RPMI8226 (cell line): Measurements from ENCODE around the gene HDAC9.
A peak's percentile ranks its signal among the peaks of the same experiment; 100 is the strongest.
"Not testable (repeated sequence)": the region's sequence is repeated elsewhere in the genome, so short reads cannot be mapped to it uniquely, and the experiment has no call there.

Experiments
- DNase-seq: peaks from one replicate; pipeline ENCODE4 v3.0.0-alpha.2; 2015

Gene HDAC9

DNA sequence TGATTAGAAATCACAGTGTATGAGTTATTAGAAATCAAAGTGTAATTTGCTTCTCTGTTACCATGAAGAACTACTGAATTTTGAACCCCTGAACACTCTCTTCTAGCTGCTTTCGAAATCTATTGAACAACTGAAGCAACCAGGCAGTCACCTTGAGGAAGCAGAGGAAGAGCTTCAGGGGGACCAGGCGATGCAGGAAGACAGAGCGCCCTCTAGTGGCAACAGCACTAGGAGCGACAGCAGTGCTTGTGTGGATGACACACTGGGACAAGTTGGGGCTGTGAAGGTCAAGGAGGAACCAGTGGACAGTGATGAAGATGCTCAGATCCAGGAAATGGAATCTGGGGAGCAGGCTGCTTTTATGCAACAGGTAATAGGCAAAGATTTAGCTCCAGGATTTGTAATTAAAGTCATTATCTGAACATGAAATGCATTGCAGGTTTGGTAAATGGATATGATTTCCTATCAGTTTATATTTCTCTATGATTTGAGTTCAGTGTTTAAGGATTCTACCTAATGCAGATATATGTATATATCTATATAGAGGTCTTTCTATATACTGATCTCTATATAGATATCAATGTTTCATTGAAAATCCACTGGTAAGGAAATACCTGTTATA lies 170.7 kb downstream of the HDAC9 start:
- peak; percentile 87 for DNase-seq

DNA sequence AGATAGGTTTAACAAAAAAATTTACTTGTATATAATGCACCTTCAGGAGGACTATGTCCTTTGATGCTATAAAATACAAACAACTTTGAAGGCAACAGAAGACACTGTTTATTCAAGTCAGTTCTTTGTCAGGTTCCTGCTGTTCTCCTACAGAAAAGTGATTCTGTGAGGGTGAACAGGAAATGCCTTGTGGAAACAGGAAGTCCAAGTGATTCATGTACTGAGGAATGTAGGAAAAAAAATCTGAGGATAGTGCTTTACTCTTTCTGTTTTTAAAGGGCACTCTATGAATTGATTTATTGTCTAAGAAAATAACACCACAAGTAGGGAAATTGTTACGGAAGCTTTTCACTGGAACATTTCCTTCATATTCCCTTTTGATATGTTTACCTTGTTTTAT lies 171.9 kb downstream of the HDAC9 start:
- DNase-seq: no peak

DNA sequence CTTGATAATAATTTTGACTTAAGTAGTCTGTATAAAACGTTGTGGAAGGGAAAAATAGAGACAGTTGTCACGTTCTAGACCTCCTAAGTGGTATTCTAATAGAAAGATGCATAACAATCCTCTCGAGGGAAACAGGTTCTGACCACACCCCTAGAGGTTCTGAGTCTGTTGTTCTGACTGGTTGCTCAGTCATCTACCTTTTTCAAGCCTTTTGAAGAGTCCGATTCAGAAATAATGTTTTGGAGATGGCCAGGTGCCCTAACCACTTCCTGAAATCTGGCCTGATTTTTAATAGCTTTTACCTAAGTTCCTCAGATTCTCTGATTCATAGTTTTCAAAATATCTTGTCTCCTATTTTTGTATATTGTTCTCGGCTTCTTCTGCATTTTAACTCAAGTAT lies 175.6 kb downstream of the HDAC9 start:
- no peak for DNase-seq

DNA sequence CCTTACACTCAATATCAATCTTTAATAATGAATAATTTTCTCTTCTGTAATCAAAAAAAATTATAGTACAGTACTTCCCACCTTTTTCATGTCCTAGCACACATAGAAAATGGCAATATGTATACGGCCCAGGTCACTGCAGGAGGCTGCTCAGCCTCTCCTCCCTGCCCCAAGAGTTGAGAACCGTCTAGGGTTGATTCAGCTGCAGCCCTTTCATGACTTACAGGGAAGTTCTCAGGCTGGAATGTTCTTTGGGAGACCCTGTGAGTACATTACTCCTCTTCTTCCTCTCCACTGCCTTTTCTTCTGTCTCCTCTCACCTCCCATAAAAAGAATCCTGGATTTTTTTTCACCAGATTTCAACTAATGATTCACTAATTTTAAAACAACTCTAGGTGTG lies 180.0 kb downstream of the HDAC9 start:
- no peak for DNase-seq

DNA sequence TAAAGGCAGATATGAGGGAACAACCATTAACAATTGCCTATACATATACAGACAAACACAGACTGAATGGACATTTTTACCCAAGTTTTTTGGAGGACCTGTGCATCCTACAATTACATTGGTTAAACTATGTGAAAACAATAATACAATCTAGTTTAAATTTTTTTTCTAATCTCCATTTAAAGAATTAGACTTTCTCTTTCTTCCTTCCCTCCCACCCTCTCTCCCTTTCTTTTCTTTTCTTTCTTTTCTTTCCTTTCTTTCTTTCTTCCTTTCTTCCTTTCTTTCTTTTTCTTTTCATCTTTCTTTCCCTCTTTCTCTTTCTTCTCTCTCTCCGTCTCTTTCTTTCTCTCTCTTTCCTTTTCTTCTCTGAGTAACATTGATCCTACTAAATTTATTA lies 183.7 kb downstream of the HDAC9 start:
- no peak for DNase-seq

DNA sequence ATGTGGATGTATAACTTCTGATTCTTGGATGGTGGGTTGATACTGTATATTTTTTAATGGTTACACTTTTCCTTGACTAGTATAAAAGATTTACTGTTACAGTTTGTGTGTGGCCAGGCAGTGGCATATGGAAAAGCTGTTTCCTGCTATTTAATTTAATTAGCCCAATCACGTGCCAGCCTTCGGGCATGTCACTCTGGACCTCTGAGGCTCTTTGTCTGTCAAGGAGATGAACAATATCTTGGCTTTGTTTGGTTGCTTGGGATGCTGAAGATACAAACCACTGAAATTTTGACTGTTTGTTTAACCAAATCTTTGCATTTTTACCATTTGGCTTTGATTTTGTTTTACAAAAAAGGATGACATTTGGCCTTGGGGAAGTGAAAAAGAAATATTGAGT lies 185.0 kb downstream of the HDAC9 start:
- DNase-seq: no peak

DNA sequence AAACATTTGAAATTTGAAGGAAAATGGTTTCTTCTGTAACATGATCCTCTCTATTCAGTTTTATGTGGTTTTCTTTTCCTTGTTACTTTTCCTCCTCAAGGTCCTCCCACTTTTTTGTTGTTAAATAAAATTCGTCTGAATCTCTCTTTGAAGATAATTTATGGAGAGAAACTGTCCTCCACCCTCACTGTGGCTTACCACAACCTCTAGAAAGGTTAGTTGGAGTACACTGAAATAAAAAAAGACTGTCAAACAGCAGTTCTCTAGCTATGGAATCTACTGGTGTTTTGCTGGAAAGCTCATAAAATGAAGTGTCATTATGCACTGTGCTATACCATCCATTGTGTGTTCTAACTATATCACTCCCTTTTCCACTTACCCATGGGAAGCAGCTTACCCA lies 189.4 kb downstream of the HDAC9 start:
- DNase-seq: no peak

DNA sequence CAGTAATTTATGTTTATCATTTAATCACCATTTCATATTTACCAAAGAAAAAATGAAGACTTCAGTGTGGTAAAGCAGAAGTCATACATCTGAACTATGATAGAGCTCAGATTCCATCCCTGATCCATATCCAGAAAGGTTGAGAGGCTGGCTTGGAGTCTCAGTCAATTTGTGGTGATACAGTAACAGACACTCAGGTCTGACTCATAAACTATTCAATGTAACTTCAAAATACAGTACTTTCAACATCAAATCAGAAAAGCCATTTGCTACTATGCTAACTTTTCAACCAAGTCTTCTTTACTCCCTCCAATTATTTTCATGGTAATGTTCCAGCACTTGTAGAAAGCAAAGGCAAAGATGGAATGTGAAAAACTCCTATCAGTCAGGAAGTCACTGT lies 190.4 kb downstream of the HDAC9 start:
- no peak for DNase-seq

DNA sequence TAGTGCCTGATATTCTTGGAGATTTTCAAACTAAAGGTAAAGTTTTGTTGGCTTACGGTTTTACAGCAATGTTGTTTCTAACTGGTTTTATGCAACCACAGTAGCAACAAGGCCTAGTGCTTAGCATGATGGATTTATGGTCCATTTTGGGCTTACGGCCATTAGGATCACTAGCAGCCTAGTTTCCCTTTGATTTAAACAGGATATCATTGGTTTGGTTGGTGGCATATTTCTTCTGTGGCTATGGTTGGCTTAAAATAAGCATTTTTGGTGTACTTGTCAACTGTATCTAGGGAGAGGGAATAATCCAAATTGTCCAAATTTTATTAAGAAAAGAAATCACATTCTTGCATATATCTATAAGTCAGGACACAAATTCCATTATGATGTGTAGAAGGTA lies 194.0 kb downstream of the HDAC9 start:
- no peak for DNase-seq

DNA sequence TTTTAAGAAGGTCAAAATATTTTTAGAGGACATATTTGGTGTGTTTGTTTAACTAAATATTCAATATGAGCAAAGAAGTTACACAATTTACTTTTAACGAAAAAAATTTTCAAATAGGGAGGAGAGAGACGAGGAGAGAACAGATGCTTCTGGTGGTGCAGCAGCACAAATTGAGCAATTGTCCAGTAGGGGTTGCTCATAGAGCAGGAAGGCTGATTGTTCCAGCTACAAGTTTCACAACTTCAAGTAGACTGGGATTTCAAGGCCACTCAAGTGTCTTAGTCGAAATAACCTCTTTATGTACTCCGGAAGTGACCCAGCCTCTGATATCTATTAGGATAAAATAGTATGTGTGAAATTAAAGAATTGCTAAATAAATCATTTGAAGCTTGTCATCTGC lies 197.9 kb downstream of the HDAC9 start:
- no peak for DNase-seq

DNA sequence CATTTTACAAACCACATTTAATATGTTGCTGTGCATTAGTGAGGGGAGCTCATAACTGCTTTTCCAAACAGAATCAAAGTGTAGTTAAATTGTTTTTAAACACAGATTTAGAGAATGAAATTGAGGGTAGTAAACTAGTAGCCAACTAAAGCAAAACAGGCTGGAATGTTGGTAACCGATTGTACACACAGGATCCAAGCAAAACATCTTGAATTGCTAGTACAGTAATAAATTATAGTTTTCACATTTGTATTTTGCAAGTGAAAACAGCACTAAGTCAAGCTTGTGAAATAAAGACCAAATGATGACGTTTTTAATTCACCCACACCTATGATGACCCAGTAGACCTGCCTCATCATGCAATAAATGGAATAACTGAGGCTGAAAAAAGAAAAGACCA lies 198.3 kb downstream of the HDAC9 start:
- no peak for DNase-seq

DNA sequence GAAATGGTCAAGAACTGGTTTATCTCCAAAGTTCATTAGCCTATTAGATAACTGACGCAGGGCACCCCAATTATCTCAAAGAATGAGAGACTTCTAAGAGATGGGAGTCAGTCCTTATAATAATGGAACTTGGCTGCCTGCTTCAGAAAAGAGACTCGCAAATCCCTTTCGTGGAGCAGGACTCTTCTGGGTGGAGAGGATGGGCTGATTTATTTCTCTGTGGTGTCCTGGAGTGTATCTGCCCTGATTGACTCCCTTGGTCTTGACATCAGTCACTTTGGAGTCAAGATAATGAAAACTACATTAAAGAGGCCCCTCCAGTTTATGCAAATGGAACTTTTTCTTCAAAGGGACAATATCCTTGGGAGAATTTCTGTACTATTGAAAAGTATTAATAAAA lies 198.9 kb downstream of the HDAC9 start:
- DNase-seq: no peak

DNA sequence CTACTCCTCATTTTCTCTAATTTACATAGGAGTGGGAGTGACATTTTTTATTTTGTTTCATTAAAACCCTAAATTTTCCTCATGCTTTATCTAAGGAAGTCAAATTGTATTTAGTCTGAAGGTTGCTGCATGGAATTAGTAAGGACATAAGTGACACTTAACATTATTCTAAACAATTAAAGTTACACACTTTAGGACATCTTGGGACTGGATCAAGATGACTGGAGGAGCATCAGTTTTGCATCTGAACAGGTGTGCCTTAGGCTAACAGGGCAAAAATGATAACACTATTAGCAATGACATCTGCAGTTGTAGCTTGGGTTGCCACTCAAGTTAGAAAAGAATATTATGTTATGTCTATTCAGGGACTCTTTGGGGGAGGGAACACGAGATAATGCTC lies 199.4 kb downstream of the HDAC9 start:
- DNase-seq: no peak

DNA sequence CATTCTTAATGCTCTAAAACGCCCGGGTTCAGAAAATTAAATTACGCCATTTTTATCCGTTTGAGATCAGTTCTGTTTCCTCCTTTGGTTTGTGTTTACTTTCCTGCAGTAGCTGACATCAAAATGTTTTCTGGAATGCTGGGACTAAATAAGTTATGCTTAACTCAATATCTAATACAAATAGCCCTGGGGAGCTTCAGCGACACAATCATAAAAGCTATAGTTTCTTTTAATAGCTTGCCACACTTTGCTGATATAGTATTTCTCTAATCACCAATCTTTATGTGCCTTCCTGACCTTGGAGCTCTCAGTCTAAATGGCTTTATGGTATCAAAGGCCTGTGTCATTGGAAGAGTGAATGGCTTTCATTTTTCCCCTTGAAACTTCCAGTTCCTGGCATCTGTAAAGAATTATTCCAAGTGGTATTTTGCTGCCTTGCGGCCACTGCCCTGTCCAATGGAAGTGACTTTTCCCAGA lies 202.7 kb downstream of the HDAC9 start:
- no peak for DNase-seq

DNA sequence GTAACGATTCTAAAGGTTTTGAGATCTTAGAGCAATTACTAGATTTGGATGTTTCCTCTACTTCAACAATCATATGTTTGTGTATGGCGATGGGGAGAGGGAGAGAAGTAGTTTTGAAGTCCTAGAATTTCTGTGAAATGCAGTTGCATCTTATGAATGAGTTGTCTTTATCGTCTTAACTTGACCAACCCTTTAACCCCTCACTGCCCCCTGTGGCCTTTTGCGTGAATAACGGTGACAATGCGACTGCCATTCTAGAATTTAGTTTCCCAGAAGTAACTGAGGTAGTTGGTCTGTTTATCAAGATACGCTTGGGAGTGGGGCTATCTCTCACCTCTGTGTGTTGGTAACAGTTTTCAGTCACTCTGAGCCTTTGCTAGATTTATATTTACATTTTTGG lies 204.6 kb downstream of the HDAC9 start:
- no peak for DNase-seq

DNA sequence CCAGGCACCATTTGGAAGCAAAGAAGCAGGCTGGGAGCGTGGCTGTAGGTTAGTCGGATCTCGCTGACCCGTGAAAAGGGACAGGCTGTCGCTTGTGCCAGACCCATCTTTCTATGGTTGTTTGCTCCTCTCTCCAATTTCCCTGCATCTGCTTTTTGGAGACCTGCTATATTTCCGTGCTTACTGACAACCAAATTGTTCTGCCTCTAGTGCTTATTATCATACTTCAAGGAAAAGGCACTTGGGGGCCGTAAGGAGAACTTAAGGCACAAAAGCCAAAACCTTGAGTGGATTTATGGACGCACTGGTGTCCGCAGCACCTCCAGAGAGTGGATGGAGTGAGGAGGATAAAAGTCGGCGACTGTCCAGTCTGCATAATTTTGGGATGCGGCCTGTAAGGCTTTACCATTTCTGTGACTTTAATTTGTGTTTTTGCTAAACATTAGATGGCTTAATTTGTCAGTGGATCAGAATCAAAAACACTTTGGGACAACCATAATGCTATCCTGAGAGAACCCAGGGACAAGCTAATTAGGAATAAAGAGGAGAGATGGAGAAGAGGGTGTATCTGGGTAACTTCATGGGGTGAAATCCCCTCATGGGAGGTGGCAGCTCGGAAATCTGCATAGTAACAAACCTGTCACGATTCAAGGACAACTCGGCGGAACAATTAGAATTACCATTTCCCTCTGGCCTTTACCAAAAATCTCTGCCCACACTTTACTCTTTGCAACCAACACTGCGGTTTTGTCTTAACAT lies 206.7 kb downstream of the HDAC9 start:
- no peak for DNase-seq

DNA sequence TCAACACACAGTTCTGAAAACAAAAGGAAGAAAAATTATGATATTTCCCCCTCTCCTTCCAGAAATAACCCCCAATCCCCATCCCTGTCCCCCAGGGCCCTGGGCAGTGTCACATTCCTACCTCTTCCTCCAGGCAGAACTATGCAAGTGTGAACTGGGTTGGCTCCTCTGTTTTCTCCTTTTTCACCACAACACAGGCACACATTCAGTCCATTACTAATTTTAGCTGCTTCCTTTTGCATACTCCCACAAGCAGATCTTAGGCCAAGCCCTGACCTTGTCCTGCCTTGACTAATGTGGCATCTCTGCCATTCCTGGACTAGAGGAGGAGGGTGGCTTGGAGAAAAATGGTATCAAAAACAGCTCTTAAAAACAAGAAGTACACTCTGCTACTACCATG lies 208.1 kb downstream of the HDAC9 start:
- DNase-seq: no peak

DNA sequence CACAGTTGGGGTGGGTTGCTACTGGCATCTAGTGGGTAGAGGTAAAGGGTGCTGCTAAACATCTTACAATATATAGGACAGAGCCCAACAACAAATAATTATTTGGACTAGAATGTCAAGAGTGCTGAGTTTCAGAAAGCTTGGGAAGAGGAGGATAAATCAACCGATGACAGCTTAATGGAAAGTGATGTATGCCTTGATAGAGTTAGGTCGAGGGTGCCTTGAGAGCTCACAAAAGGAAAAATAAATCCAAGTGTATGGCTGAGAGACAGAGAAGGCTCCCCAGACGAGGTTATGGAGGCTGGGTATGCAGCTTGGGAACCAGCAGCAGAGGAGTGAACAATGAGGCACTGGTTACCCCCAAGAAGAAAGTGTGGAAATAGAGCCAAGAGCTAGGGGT lies 211.1 kb downstream of the HDAC9 start:
- no peak for DNase-seq

DNA sequence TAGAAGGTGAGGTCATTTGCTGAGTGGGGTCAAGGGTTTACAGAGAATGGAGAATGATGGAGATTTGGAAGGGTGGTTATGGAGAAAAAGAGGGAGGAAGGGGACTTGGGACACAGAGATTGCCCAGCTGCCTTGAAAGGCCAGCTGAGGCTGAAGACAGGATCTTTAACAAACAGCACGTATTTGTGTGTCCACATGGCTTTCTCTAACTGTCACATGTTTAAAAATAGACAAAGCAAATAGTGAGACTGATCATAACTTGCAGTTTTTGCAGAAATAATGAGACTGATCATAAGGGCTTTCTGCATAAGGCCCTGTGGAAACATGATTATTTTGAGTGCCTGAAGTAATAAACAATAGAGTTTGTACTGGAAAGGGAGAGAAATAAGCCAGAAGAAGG lies 212.7 kb downstream of the HDAC9 start:
- no peak for DNase-seq

DNA sequence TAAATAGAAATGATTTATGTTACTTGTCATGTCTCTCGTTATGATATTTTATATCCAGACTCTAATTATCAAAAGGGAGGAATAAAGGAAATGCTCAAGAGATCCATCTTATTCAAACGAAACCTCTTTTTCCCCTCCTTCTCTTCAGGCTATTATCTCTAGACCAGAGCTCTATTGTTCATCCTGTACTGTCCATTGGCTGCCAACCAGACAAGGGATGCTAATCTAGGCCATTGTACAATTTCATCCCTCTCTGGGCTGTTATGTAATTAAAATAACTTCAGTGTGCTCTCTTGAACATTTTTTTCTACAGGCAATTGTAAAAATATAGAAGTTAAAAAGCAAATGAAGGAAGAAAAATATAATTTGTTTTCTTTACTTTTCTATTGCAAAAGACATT lies 220.4 kb downstream of the HDAC9 start:
- DNase-seq: no peak

DNA sequence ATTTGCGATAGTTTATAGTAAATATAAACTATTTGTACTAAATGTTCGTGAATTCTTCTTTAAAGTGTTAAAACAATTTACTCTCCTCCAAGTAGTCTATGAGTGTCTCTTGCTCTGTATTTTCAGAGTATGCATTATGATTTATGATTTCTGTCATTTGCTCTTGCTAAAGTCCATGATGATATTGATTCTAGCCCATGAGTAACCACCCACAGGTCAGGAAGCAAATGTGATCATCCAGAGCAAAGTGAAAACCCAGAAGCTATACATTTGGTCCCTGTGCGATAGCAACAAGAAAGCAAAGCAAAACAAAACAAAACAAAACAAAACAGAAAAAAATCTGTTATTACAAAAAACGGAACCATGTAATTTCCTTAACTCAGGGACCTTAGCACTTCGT lies 225.9 kb downstream of the HDAC9 start:
- no peak for DNase-seq

DNA sequence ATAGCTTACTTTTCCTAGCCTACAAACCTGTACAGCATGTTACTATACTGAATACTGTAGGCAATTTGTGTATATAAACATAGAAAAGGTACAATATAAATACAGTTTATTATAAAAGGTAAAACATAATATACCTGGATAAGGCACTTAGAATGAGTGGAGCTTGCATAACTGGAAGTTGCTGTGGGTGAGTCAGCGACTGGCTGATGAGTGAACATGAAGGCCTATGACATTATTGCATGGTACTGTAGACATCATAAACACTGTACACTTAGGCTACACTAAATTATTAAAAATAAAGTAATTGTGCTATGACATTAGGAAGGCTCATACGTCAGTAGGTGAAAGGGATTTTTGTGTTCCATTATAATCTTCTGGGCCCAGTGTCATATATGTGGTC lies 228.8 kb downstream of the HDAC9 start:
- no peak for DNase-seq

DNA sequence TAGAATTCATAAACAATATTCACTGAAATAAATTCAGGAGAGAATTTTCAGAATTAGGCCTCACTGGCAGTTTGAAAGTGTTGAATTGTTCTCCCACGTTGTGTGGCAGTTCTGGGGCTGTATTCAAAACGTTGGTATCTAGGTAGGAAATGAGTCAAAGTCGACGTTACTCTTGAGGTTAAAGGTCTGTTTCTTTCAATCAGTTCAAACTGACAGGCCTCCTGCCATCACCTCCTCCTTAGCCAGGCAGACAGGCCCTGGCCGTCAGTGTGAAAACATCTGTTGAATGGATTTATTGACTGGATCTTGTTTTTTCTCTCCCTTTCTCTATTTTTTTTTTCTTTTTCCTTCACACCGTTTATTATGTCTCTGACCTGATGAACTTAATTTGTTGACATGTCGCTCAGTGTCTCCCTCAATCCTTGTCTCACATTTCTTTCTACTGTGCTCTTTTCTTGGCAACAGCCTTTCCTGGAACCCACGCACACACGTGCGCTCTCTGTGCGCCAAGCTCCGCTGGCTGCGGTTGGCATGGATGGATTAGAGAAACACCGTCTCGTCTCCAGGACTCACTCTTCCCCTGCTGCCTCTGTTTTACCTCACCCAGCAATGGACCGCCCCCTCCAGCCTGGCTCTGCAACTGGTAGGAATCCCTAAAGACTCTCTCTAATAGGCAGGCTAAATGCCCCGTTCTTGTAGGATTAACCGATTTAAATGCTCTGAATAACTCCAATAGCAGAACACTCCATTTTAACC lies 231.7 kb downstream of the HDAC9 start:
- no peak for DNase-seq

DNA sequence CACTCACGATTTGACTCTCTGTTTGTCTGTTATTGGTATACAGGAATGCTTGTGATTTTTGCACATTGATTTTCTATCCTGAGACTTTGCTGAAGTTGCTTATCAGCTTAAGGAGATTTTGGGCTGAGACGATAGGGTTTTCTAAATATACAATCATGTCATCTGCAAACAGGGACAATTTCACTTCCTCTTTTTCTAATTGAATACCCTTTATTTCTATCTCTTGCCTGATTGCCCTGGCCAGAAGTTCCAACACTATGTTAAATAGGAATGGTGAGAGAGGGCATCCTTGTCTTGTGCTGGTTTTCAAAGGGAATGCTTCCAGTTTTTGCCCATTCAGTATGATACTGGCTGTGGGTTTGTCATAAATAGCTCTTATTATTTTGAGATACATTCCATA lies 240.5 kb downstream of the HDAC9 start:
- not testable (repeated sequence) for DNase-seq
